Transverse colon (tissue), 4 donors: ENCODE measurements around the gene JAZF1. TPM values are rescaled to one million over a fixed set of nuclear protein-coding genes. Genes with fewer than 3 reads are reported as not detected.

ENCODE experiments used
- DNase-seq: peaks from one replicate; pipeline ENCODE4 v3.0.0-alpha.2; 2019
- H3K27ac ChIP-seq, 4 donors: fragments of 200-600 bp; sonication (generic); 2 replicates each; pipeline ENCODE4 v1.5.1; 2016 to 2018; ENCODE audit warnings: inconsistent platforms in 4 of 4
- H3K27me3 ChIP-seq: fragments of 200-600 bp; sonication (generic); 2 replicates; pipeline ENCODE4 v1.5.1; 2017; ENCODE audit warnings: inconsistent platforms
- H3K36me3 ChIP-seq, 4 donors: fragments of 200-600 bp; sonication (generic); 2 replicates each; pipeline ENCODE4 v1.5.1; 2017 to 2019; ENCODE audit warnings: inconsistent platforms in 4 of 4
- H3K4me1 ChIP-seq, 4 donors: fragments of 200-600 bp; sonication (generic); 2 replicates each; pipeline ENCODE4 v1.5.1; 2017 to 2020; ENCODE audit warnings: inconsistent platforms in 4 of 4
- H3K4me3 ChIP-seq, 4 donors: fragments of 200-600 bp; sonication (generic); 1 replicate in 1 of 4; 2 replicates in 3 of 4; pipeline versions ENCODE4 v1.5.1 to v1.6.1; 2017 to 2019; ENCODE audit warnings: inconsistent platforms in 4 of 4
- H3K9me3 ChIP-seq, 2 donors: fragments of 200-600 bp; sonication (generic); 2 replicates each; pipeline ENCODE4 v1.5.1; 2017 to 2019; ENCODE audit warnings: inconsistent platforms in 2 of 2
- EP300 ChIP-seq: sonication (generic); formaldehyde crosslinking; IDR thresholded peaks from one replicate; pipeline ENCODE4 v1.6.1; 2017; ENCODE audit warnings: antibody characterized with exemption, low read depth
- POLR2A ChIP-seq: fragments of 450-650 bp; IDR thresholded peaks from one replicate; pipeline ENCODE4 v1.6.1; 2016; ENCODE audit warnings: antibody characterized with exemption, mild to moderate bottlenecking, moderate library complexity
- POLR2AphosphoS5 ChIP-seq, 3 donors: sonication (generic); formaldehyde crosslinking; IDR thresholded peaks; one replicate each; pipeline ENCODE4 v1.6.1; 2016; ENCODE audit warnings: antibody characterized with exemption in 3 of 3
- WGBS, 2 donors: methylation state at CpG; one replicate each; pipeline ENCODE4 v1.1.5; 2018; ENCODE audit warnings: low coverage in 1 of 2; 5-methylcytosine and 5-hydroxymethylcytosine counted together
- in situ Hi-C, 4 donors: fragments of 200-750 bp; cut with MboI; loops; one replicate each; pipeline versions ENCODE4 v1.15.0 to v1.15.1; 2017; ENCODE audit warnings: low sequenced_read_pairs in 3 of 4, low pct_ligation_motif_present in 1 of 4, low pct_unique_long_range_greater_than_20kb in 1 of 4
- intact Hi-C: fragments of 100-400 bp; cut with DNase I; formaldehyde crosslinking; loops from one replicate; pipeline ENCODE4 v1.15.1; 2023; ENCODE audit warnings: low total_unique reads
- total RNA-seq, 4 donors: library from RNA; depleted of rRNA; stranded (reverse); fragments of >200 nt; gene quantifications; one replicate each; pipeline ENCODE4 v1.1.0, GENCODE V29; 2016
- TF ChIP-seq, protein P1 (sequence below), 5 experiments: fragments of 200-600 bp in 3 of 5; fragments of 450-650 bp in 2 of 5; sonication (generic) in 3 of 5; IDR thresholded peaks; 1 replicate in 2 of 5; 2 replicates in 3 of 5; pipeline ENCODE4 v1.5.1; 2016 to 2017; ENCODE audit warnings: antibody characterized with exemption in 5 of 5, inconsistent platforms in 3 of 5, mild to moderate bottlenecking in 2 of 5, moderate library complexity in 1 of 5

The JAZF1 gene
- total RNA-seq, 4 donors from 2014 or later, result 11.0 to 12.2 (median 11.5) TPM

DNA sequence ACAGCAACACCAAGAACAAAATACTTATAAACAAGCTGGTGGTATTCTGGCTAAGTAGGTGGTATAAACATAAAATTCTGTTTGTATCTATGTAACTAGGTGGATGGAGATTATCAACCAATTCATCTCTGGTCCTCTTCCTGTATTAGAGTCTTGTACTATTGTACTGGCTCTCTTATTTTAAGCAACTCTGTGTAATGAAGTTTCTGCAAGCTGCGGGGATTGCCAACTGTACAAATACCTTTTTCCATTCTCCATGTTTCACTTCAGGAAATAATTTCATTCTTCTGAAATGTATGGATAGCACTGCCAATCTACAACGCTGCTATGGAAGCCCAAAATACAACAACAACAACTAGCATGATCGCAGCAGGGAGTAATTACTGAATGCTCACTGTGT is 44.8 kb downstream of the JAZF1 start:
- H3K4me1 ChIP-seq, result peaks cover 0 to 23% (median 0%) of the 10 kb centered on the region in 4 donors
- WGBS, 2 donors, result 81 to 86% methylated on average over 3 of the region's 3 CpGs

DNA sequence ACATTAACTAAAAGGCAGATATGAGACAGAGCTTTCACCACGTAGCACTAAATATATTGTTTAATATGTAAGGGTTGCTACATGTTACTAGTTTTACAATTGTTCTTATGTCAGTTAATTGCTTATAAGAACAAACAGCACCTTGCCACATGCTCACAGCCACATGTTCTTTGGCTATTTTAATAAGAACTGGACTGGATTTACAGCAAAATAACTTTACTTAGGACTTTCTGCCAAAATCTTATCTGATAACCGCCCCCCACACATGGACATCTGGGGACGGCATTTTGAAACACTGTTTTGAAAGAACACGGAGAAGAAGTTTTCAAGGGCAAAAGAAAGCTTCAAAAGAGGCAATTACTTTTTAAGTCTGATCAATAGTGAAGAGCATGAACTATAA is 45.3 kb downstream of the JAZF1 start:
- H3K36me3 ChIP-seq, result no peaks in the 10 kb centered on the region
- H3K27me3 ChIP-seq, result no peaks in the 10 kb centered on the region
- TF ChIP-seq POLR2AphosphoS5 (IDR thresholded peaks at IDR 0.05) (peak in 1 of 3 donors; percentile 10), POLR2A (no peak)
- TF ChIP-seq, protein P1, sequence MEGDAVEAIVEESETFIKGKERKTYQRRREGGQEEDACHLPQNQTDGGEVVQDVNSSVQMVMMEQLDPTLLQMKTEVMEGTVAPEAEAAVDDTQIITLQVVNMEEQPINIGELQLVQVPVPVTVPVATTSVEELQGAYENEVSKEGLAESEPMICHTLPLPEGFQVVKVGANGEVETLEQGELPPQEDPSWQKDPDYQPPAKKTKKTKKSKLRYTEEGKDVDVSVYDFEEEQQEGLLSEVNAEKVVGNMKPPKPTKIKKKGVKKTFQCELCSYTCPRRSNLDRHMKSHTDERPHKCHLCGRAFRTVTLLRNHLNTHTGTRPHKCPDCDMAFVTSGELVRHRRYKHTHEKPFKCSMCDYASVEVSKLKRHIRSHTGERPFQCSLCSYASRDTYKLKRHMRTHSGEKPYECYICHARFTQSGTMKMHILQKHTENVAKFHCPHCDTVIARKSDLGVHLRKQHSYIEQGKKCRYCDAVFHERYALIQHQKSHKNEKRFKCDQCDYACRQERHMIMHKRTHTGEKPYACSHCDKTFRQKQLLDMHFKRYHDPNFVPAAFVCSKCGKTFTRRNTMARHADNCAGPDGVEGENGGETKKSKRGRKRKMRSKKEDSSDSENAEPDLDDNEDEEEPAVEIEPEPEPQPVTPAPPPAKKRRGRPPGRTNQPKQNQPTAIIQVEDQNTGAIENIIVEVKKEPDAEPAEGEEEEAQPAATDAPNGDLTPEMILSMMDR (IDR thresholded peaks at IDR 0.05), result no peak
- peaks cover 0 to 28% (median 0%) of the 10 kb centered on the region in 4 donors for H3K4me1 ChIP-seq
- DNase-seq, result no peak
- no peak overlapping the region for H3K4me3 ChIP-seq
- intact Hi-C loops (no loop called here), in situ Hi-C loops (no loop called here)
- 54 to 65% methylated on average over 4 of the region's 4 CpGs for WGBS, 2 donors
- no peaks in the 10 kb centered on the region for H3K9me3 ChIP-seq
- H3K27ac ChIP-seq, result peak overlapping the region in 2 of 4 donors; percentile 45

More for the DNA sequence above, 44.8 kb downstream of the JAZF1 start:
- TF ChIP-seq, protein P1 (IDR thresholded peaks at IDR 0.05), result no peak
- TF ChIP-seq POLR2AphosphoS5 (IDR thresholded peaks at IDR 0.05) (no peak), EP300 (no peak), POLR2A (no peak)
- Histone ChIP-seq H3K27me3 (no peaks in the 10 kb centered on the region), H3K36me3 (no peaks in the 10 kb centered on the region), H3K27ac (peak overlapping the region in 2 of 4 donors; percentile 45), H3K9me3 (no peaks in the 10 kb centered on the region), H3K4me3 (no peak overlapping the region)
- intact Hi-C loops, result no loop called here
- in situ Hi-C loops, result no loop called here
- no peak for DNase-seq

DNA sequence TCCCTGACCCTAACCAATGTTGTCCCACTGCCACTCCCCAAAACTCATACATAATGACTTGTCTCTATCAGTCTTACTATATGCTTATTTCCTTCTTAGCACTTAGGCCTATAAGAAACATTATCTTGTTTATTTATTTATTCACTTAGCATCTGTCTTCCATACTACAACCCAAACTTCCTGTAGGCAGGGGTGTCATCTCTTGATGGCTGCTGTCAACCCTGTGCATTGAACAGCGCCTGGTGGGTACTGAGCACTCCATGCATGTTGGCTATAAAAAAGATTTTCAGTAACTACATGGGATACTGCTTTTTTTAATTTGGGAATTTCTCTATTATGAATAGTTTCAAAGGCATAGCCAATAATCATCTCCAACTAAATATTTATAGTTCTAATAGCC is 46.7 kb downstream of the JAZF1 start:
- 96% methylated on average over 1 of the region's 1 CpG; no CpG with 5 or more reads in 1 of the 2 donors for WGBS, 2 donors
- peak overlapping the region in 1 of 4 donors; percentile 28 for H3K27ac ChIP-seq

DNA sequence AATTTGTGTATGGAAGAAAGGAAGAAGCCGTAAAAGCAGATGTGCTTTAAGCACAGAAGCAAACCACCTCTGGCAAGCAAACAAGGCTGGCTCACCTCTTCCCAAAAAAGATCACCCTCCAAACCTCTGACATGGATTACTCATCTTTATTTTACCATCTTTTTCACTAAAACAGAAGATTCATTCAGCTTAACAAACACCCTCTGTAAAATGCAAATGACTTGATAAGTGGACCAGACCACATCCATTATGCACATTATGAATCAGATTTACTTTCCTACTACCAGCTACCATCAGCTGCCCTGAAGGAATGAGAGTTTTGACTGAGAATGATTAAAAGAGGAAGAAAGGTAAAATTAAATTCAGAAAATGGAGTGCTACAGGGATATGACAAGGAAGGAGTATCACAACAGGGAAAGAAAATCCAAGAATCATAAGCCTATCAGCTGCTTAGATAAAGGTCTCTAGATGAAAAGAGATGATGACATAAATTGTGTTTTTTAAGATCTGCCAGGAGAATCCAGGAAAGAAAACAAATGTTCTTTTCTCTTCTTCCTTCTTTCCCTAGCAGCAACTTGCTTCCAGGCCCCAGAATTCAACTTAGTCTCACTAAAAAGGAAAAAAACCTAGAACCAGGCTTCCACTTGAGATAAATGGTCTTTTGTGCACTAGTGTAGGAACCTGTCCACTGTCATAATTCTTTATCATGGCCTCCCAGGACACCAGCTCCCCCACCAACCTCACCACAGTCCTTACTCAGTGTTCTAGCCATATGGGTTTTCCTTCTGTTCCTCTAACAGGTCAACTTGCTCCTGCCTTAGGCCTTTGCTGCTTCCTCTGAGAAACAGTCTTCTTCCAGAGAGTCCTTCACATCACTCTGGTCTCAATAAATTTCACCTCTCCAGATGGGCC is 47.4 kb downstream of the JAZF1 start:
- 83 to 91% methylated on average over 1 of the region's 1 CpG for WGBS, 2 donors
- Histone ChIP-seq H3K9me3 (no peaks in the 10 kb centered on the region), H3K36me3 (no peaks in the 10 kb centered on the region), H3K4me1 (peaks cover 0 to 34% (median 3%) of the 10 kb centered on the region in 4 donors), H3K27ac (peak overlapping the region in 1 of 4 donors; percentile 28), H3K27me3 (no peaks in the 10 kb centered on the region), H3K4me3 (no peak overlapping the region)
- intact Hi-C loops, result no loop called here
- TF ChIP-seq, protein P1 (IDR thresholded peaks at IDR 0.05), result no peak
- TF ChIP-seq EP300 (no peak), POLR2A (no peak), POLR2AphosphoS5 (IDR thresholded peaks at IDR 0.05) (no peak)
- in situ Hi-C loops, result no loop called here
- DNase-seq, result no peak

More for the DNA sequence above, 46.7 kb downstream of the JAZF1 start:
- intact Hi-C loops (no loop called here), in situ Hi-C loops (no loop called here)
- H3K4me1 ChIP-seq, result peaks cover 0 to 34% (median 2%) of the 10 kb centered on the region in 4 donors
- H3K9me3 ChIP-seq, result no peaks in the 10 kb centered on the region
- H3K4me3 ChIP-seq, result no peak overlapping the region
- no peak for TF ChIP-seq POLR2AphosphoS5 (IDR thresholded peaks at IDR 0.05)
- TF ChIP-seq, protein P1 (IDR thresholded peaks at IDR 0.05), result no peak
- no peaks in the 10 kb centered on the region for H3K27me3 ChIP-seq
- no peaks in the 10 kb centered on the region for H3K36me3 ChIP-seq
- DNase-seq, result no peak
